ENCODE data around the gene ZNRF1.

DNA sequence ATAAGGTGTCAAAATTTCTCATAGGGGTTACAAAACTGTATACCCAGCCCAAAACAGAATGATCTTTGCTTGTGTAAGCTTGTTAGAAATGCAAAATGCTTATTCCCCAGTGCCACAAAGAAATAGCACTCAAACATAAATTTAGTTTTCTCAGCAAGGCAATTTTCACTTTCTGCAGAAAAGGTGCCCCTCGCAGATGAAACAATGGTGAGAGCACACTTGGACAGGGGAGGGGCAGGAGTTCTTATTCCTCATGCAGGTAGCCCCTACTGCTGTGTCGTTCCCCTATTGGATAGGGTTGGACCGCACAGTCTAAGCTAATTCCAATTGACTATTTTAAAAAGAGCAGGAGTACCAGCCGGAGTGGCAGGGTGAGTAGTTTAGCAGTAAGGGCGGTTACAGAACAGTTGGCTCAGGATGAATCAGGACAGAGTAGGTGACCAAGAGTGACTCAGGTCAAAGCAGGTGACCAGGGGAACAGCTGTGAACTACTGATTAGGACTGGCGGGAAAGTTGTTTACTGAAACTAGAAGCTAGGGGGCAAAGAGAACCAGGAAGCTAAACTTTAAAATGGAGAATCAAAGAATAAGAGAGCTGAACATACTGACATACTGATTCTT, 123.2 kb downstream of the ZNRF1 start:
- TF ChIP-seq CTCF (IDR thresholded peaks at IDR 0.05) (no peak), POLR2A (IDR thresholded peaks at IDR 0.05) (no peak)

Measured in right lobe of liver (tissue), 4 donors.